HG02623 (cell line): ENCODE results near the gene TEAD2.

Source experiments
- ATAC-seq: cut with Tn5 transposase; IDR thresholded peaks from one replicate; pipeline ENCODE4 v1.9.1; 2021; ENCODE audit warnings: moderate library complexity; ENCODE audit not compliant: unreplicated experiment

The TEAD2 gene

GRCh38 chr19:49362048-49362928, at the start of gene TEAD2:
Gene TEAD2 (minus strand): TSS chr19:49362416. CDS start chr19:49360075, 2,341 bp downstream.
- ATAC-seq = no peak

DNA sequence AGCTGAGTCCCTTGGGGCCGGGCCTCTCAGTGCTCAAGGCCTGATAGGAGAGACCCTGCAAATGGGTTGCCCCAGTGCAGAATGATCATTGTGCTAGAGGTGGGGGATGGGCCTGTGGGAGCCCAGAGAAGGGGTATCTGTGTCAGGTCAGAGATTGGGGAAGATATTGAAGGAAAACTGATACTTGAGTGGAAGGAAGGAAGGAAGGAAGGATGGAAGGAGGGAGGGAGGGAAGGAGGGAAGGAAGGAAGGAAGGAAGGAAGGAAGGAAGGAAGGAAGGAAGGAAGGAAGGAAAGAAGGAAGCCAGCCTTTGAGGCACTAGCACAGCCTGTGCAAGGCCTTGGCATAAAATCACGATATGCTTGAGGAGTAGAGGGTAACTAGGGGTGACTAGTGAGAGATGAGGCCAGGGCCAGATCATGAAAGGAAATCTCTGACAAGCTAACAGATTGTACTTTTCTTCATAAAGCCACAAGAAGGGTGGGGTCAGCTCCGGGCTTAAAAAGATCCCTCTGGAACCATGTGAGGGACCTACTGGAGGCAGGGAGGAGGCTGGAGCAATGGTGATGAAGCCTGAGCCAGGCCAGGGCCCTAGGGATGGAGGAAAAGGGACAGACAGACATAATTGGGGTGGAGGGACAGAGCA, 49.6 kb upstream of the TEAD2 start:
- no peak for ATAC-seq

- no peak for ATAC-seq
These were observed 47.3 kb upstream of the TEAD2 start for GRCh38 chr19:49409441-49410029.

GRCh38 chr19:49408816-49409440, 46.7 kb upstream of the TEAD2 start:
- ATAC-seq = no peak

- no peak for ATAC-seq
These were observed 45.3 kb upstream of the TEAD2 start for GRCh38 chr19:49407482-49408015.

GRCh38 chr19:49407079-49407478, 44.9 kb upstream of the TEAD2 start:
- no peak for ATAC-seq

DNA sequence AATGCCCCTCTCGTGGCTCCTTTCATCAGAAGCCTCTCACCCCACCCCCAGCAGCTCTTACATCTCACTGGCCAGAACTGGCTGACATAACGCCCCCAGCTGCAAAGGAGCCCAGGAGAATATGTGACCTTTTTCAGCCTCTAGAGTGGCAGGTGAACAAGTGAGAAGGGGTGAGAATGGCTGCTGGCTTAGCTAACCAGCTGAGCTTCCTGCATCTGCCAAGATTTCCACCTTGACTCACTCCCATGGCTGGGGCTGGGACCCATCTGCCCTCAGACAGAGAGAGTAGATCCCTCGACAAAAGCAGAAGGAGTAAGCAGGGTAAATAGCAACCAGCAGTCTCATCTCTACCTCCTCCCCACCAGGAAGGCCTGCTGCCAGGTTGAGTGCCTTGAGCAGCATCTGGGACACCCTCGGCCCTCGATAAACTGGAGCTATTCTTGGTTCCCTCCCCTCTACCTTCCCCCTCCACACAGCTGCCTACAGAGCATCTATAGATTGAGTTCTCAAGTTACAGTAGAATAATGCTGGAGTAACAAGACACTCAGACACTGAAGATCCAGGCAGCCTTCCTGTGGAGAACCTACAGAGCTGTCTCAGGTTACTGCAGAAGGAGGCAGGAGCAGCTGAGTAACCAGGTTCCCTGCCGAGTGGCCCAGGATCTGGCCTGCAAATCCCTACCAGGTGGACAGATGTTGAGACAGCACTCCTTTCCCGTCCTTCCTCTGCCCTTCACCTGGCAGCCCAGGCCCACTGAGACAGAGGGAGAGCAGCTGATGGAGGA, 41.4 kb upstream of the TEAD2 start:
- ATAC-seq = no peak

DNA sequence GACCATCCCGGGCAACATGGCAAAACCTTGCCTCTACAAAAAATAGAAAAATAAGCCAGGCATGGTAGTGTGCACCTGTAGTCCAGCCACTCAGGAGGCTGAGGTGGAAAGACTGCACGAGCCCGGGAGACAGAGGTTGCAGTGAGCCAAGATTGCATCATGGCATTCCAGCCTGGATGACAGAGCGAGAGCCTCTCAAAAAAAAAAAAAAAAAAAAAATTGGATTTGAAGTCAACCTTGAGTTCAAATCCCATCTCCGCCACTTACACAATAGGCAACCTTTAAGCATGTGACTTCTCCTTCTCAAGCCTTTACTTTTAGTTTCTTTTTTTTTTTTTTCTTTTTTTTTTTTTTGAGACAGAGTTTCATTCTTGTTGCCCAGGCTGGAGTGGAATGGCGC, 37.8 kb upstream of the TEAD2 start:
- ATAC-seq = no peak

DNA sequence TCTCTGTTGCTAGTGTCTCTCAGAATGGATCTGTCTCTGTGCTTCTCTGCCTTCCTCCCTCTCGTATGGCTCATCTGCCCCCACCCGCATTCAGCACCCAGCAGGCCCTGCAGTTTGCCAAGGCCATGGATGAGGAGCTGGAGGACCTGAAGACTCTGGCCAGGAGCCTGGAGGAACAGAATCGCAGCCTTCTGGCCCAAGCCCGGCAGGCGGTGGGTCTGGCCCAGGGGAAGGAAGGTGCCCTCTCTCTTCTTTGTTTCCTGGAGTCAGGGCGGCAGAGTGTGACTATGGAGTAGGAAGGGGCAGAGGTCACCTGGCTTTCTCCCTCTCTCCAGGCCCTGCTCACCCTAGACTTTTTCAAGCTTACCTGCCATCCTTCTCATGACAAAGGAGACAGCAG, 36.7 kb upstream of the TEAD2 start:
- ATAC-seq = no peak

DNA sequence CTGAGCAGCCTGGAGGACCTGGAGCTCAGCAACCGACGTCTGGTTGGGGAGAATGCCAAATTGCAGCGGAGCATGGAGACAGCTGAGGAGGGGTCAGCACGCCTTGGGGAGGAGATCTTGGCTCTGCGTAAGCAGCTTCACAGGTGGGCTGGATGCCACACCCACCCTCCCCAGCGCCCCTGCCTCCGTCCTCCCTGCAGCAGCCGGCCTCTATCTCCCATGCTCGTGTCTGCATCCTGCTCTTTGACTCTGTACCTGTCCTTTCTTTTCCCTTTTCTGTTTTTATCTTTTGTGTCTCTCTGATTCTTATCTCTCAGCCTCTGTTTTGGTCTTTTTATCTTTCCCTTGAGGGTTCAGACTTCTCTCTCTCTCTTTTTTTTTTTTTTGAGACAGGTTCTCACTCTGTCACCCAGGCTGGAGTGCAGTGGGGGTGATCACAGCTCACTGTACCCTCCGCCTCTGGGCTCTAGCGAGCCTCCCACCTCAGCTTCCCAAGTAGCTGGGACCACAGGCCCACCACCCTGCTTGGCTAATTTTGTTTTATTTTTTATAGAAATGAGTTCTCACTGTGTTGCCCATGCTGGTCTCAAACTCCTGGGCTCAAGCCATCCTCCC, 35.9 kb upstream of the TEAD2 start:
- ATAC-seq = no peak

GRCh38 chr19:49396738-49397505, 34.7 kb upstream of the TEAD2 start:
- no peak for ATAC-seq

- ATAC-seq = no peak
These were observed 33.6 kb upstream of the TEAD2 start for GRCh38 chr19:49395581-49396407.

GRCh38 chr19:49393881-49394280, 31.7 kb upstream of the TEAD2 start:
- no peak for ATAC-seq

GRCh38 chr19:49391581-49392399, 29.6 kb upstream of the TEAD2 start:
- ATAC-seq = no peak

GRCh38 chr19:49390929-49391359, 28.7 kb upstream of the TEAD2 start:
- no peak for ATAC-seq

- ATAC-seq = no peak
These were observed 28.1 kb upstream of the TEAD2 start for GRCh38 chr19:49390131-49390928.

DNA sequence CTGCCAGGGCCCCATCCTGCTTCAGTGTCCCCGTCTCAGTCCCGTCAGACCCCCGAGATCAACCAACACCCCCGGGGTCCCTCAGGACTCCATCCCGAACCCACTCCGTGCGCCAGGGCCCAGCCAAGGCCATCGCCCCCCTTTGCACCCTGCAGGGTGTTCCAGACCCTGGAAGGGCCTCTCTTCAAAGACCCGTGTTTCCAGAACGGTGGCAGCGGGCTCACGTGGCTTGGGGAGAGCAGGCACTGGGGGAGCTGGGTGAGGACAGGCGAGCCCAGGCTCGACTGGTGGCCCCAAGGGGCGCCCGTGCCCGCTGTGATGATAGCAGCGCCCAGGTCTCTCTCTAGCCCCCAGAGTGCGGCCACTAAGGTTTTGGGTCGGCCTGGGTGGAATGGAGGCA, 27.2 kb upstream of the TEAD2 start:
- ATAC-seq = no peak
